HEK293T (cell line): ENCODE data around the gene SOX15.

Experiments
- ARNT ChIP-seq: fragments of 450-650 bp; IDR thresholded peaks from 2 replicates; pipeline ENCODE4 v1.6.1; 2017; ENCODE audit warnings: mild to moderate bottlenecking
- BHLHE40 ChIP-seq: fragments of 450-650 bp; IDR thresholded peaks from 2 replicates; pipeline ENCODE4 v1.6.1; 2016; ENCODE audit warnings: mild to moderate bottlenecking, moderate library complexity, borderline replicate concordance
- CTBP1 ChIP-seq: fragments of 450-650 bp; IDR thresholded peaks from 2 replicates; pipeline ENCODE4 v1.6.1; 2016; ENCODE audit warnings: borderline replicate concordance
- ELF4 ChIP-seq: fragments of 450-650 bp; IDR thresholded peaks from 2 replicates; pipeline ENCODE4 v1.6.1; 2017; ENCODE audit warnings: antibody characterized with exemption
- FOXA1 ChIP-seq: fragments of 450-650 bp; IDR thresholded peaks from 2 replicates; pipeline ENCODE4 v1.6.1; 2016; ENCODE audit warnings: mild to moderate bottlenecking
- FOXK2 ChIP-seq: fragments of 450-650 bp; IDR thresholded peaks from 2 replicates; pipeline ENCODE4 v1.6.1; 2016; ENCODE audit warnings: mild to moderate bottlenecking
- FOXM1 ChIP-seq: fragments of 450-650 bp; IDR thresholded peaks from 2 replicates; pipeline ENCODE4 v1.6.1; 2017; ENCODE audit warnings: mild to moderate bottlenecking, borderline replicate concordance
- HDGF ChIP-seq: fragments of 450-650 bp; IDR thresholded peaks from 2 replicates; pipeline ENCODE4 v1.6.1; 2017; ENCODE audit warnings: antibody characterized with exemption, borderline replicate concordance
- L3MBTL2 ChIP-seq: fragments of 450-650 bp; conservative IDR thresholded peaks from 2 replicates; pipeline ENCODE4 v1.6.1; 2016; ENCODE audit warnings: mild to moderate bottlenecking
- LEF1 ChIP-seq: fragments of 450-650 bp; IDR thresholded peaks from 2 replicates; pipeline ENCODE4 v1.6.1; 2017; ENCODE audit warnings: mild to moderate bottlenecking, borderline replicate concordance
- NFRKB ChIP-seq: fragments of 450-650 bp; IDR thresholded peaks from 2 replicates; pipeline ENCODE4 v1.6.1; 2016; ENCODE audit warnings: mild to moderate bottlenecking, moderate library complexity
- SUZ12 ChIP-seq: fragments of 450-650 bp; IDR thresholded peaks from 2 replicates; pipeline ENCODE4 v1.6.1; 2016; ENCODE audit warnings: mild to moderate bottlenecking
- TARDBP ChIP-seq: fragments of 450-650 bp; IDR thresholded peaks from 2 replicates; pipeline ENCODE4 v1.6.1; 2016
- ZNF384 ChIP-seq: fragments of 450-650 bp; IDR thresholded peaks from 2 replicates; pipeline ENCODE4 v1.6.1; 2016

DNA sequence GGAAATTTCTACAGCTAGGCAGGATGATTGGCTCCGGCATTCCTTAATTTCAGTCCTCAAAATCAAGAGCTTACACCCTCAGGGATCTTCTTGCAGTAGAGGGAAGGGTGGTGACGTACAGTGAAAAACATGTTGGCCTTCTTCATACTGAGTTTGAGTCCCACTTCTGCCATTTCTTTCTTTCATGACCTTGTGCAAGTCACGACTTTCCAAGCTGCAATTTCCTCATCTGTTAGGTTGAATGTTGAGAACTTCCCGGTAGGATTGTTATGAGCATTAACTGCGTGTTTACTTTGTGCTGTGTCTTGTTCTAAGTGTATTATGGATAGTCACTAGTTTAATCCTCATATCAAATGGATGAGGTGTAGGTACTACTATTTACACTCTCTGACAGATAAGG is 20.3 kb downstream of the SOX15 start:
- TF ChIP-seq TARDBP (no peak), HDGF (no peak), FOXM1 (no peak), BHLHE40 (no peak), ZNF384 (no peak), FOXK2 (no peak), LEF1 (no peak), NFRKB (no peak), L3MBTL2 (no peak), CTBP1 (no peak), ELF4 (no peak), SUZ12 (no peak), ARNT (no peak), FOXA1 (no peak)
